ENCODE measurements around the gene TPD52L1. TPM values are rescaled to one million over a fixed set of nuclear protein-coding genes. Genes with fewer than 3 reads are reported as not detected.

Gene TPD52L1
- total RNA-seq, 1 donor from 2014 or later: 56.2 TPM

DNA sequence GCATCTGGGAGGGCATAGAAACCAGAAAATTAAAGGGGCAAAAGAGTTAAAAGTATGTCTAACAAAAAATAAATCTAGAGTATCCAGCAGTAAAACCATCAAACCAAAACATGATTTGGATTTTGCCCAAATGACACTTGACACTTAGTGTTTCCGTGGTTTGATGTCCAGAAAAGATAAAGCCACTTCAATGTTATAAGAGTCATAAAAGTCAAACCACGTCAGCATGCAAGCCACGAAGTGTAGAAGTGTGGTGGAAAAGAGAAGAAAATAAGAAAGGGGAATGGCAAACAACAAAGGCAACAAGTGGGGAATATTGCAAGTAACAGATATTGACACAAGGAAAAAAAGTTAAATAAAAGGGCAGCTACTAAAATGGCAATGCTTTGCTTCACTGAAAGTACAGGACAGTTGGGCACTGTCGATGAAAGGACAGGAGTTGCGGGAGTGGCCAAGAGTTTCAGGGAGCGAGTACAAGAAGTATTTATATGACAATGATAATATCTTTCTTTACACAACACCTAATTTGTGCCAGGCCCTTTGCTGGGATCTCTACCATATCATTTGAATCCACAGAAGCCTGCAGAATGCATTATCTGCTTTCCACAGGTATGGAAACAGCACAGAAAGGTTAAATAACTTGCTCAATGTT lies 154.5 kb downstream of the TPD52L1 start:
- ATAC-seq: no peak
- intact Hi-C loops (cut with DNase I): no loop called here
- no peak for DNase-seq (ENCODE audit: missing footprints)

GRCh38 chr6:125310994-125311649 lies 157.5 kb downstream of the TPD52L1 start:
- no peak for DNase-seq (ENCODE audit: missing footprints)
- intact Hi-C loops (cut with DNase I): loop anchor here (1.0 to 5.0 kb wide), 3 partner anchors 441 to 645 kb away; partner anchors contain the start of gene HINT3
- peak; percentile 82 for ATAC-seq

DNA sequence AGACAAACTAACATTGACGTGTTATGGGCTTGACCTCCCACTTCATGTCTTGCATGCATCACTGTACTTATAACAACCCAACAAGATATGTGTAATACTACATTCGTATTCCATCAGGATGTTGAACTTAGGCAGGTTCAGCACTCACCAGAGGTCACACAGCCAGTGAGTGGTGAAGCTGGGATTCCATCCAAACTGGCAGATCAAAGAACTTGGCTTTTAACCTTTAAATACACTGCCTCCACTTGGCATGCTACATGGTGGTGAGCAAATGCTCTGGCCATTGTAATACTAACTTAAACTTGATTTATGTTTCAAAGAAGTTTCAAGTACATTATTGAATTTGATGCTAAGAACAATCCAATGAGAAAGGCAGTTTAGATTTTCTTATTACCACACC lies 158.9 kb downstream of the TPD52L1 start:
- DNase-seq (ENCODE audit: missing footprints) (no peak), ATAC-seq (peak; percentile 36)
- intact Hi-C loops (cut with DNase I): loop anchor here (5.0 kb wide), 1 partner anchor 440 kb away; no protein-coding TSS in a partner anchor

DNA sequence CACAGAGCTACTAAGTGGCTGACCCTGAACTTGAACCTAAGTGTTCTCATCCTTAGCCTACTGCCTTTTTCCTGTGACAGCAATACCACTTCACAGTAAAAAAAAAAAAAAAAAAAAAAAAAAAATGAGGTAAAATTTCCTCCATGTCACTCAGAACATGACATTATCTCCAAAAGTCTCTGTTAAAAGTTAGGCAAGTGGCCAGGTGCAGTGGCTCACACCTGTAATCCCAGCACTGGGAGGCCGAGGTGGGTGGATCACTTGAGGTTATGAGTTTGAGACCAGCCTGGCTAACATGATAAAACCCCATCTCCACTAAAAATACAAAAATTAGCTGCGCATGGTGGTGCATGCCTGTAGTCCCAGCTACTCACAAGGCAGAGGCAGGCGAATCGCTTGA lies 159.4 kb downstream of the TPD52L1 start:
- intact Hi-C loops (cut with DNase I): loop anchor here (5.0 kb wide), 1 partner anchor 439 kb away; no protein-coding TSS in a partner anchor
- DNase-seq (ENCODE audit: missing footprints): peak; percentile 32
- no peak for ATAC-seq

Other genes with a start within 250 kb of the TPD52L1 start
- gene RNF217, start 191.3 kb upstream of the TPD52L1 start, total RNA-seq: 8.0 TPM
- 91.6 TPM for gene HDDC2, start 148.2 kb downstream of the TPD52L1 start, total RNA-seq

Data from Right ventricle myocardium inferior (tissue), 1 donor.